Chondrocyte (in vitro differentiated cells): Measurements from ENCODE around the gene HIF3A. TPM values are rescaled to one million over a fixed set of nuclear protein-coding genes. Genes with fewer than 3 reads are reported as not detected.
A peak's percentile ranks its signal among the peaks of the same experiment; 100 is the strongest.

Experiments used
- DNase-seq: peaks from one replicate; pipeline ENCODE4 v3.0.0; 2021; ENCODE audit warnings: mixed read lengths, low spot score
- H3K27ac Mint-ChIP-seq: one replicate; pipeline ENCODE4 v1.8.0; 2021; ENCODE audit warnings: mild to moderate bottlenecking, moderate library complexity, mixed read lengths; ENCODE audit not compliant: unreplicated experiment
- H3K27me3 Mint-ChIP-seq: 2 replicates; pipeline ENCODE4 v1.8.0; 2021; ENCODE audit warnings: low read depth, mixed read lengths
- H3K36me3 Mint-ChIP-seq: 2 replicates; pipeline ENCODE4 v1.8.0; 2021; ENCODE audit warnings: low read depth, mixed read lengths
- H3K4me1 Mint-ChIP-seq: 2 replicates; pipeline ENCODE4 v1.8.0; 2021; ENCODE audit warnings: low read depth, mild to moderate bottlenecking, mixed read lengths
- H3K4me3 Mint-ChIP-seq: one replicate; pipeline ENCODE4 v1.8.0; 2021; ENCODE audit warnings: mild to moderate bottlenecking, moderate library complexity, mixed read lengths; ENCODE audit not compliant: unreplicated experiment
- H3K9me3 Mint-ChIP-seq: 2 replicates; pipeline ENCODE4 v1.8.0; 2021; ENCODE audit warnings: low read depth, mixed read lengths
- total RNA-seq: library from RNA; stranded (reverse); gene quantifications from 3 replicates; pipeline ENCODE4 v1.2.1, GENCODE V29; 2021
- TF ChIP-seq, protein P1 (sequence below): fragments of 200-600 bp; sonication (generic); IDR thresholded peaks from 2 replicates; pipeline ENCODE4 v1.5.0; 2021; ENCODE audit warnings: antibody characterized with exemption, mild to moderate bottlenecking, moderate library complexity

Gene HIF3A
- total RNA-seq, 1 donor from 2014 or later: 88.1 TPM

DNA sequence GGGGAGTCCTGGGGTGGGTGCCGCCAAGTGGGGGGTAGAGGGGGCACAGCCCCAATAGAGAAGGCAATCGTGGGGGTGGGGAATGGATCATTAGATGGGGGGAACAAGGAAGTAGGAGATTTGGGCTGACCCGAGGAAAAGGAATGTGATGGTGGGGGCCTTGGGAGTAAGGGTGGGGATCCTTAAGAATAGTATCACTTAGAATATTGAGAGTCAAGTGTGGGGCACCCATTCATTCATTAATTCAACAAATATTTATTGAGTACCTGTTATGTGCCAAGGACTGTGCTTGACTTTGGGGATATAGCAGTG, 50.7 kb downstream of the HIF3A start:
- no peak for DNase-seq
- Mint-ChIP-seq H3K36me3 (peaks cover 6% of the 10 kb centered on the region), H3K4me1 (peaks cover 55% of the 10 kb centered on the region)

DNA sequence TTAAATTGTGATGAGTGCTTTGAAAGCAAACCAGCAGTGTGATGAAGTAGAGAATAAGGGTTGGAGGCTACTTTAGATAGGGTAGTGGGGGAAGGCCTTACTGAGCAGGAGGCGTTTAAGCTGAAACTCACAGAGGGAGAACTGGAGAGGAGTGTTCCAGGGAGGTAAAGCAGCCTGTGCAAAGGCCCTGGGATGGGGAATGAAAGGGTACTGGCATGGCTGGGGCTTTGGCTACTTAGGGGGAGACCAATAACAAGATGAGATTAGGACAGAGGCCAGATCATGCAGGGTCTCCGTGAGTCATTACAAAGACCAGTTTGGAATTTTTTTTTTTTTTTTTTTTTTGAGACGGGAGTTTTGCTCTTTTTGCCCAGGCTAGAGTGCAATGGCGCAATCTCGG, 51.1 kb downstream of the HIF3A start:
- Mint-ChIP-seq H3K9me3 (no peaks in the 10 kb centered on the region), H3K4me1 (peaks cover 58% of the 10 kb centered on the region), H3K36me3 (peaks cover 5% of the 10 kb centered on the region), H3K27ac (peak overlapping the region; percentile 94), H3K4me3 (peak overlapping the region; percentile 97), H3K27me3 (no peaks in the 10 kb centered on the region)
- DNase-seq: no peak
- TF ChIP-seq, protein P1, sequence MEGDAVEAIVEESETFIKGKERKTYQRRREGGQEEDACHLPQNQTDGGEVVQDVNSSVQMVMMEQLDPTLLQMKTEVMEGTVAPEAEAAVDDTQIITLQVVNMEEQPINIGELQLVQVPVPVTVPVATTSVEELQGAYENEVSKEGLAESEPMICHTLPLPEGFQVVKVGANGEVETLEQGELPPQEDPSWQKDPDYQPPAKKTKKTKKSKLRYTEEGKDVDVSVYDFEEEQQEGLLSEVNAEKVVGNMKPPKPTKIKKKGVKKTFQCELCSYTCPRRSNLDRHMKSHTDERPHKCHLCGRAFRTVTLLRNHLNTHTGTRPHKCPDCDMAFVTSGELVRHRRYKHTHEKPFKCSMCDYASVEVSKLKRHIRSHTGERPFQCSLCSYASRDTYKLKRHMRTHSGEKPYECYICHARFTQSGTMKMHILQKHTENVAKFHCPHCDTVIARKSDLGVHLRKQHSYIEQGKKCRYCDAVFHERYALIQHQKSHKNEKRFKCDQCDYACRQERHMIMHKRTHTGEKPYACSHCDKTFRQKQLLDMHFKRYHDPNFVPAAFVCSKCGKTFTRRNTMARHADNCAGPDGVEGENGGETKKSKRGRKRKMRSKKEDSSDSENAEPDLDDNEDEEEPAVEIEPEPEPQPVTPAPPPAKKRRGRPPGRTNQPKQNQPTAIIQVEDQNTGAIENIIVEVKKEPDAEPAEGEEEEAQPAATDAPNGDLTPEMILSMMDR: no peak

More for the DNA sequence above, 50.7 kb downstream of the HIF3A start:
- H3K27me3 Mint-ChIP-seq: no peaks in the 10 kb centered on the region
- TF ChIP-seq, protein P1: peak; percentile 70
- H3K9me3 Mint-ChIP-seq: no peaks in the 10 kb centered on the region
- peak overlapping the region; percentile 94 for H3K27ac Mint-ChIP-seq
- peak overlapping the region; percentile 97 for H3K4me3 Mint-ChIP-seq

DNA sequence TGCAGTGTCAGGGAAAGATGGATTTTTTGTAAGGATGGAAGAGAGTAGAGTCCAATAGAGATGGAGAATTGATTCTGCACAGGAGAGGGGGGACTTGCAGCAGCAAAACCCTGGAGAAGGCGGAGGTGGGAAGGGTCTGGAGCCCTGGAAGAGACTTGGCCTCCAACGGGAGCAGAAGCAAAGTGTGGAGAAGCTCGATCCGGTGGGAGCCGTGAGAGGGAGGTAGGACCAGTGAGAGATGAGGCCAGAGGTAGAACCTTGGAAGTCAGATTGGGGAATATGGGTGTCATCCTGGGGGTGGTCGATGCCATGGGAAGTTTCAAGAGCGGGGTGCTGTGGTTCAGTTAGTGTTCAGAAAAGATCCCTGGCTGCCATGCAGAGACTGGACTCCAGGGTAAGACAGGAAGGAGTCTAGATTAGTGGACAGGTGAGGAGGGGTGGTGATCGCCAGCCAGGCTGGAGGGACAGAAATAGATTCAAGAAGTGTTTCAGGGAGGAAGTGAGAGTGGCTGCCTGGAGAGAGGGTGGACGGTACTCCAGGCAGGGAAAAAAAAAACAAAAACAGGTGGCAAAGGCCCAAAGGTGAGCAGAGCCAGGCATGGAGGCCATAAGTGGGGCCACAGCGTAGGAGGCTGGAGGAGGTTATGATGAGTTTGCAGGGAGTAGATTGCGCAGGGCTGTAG, 52.6 kb downstream of the HIF3A start:
- TF ChIP-seq, protein P1: no peak
- DNase-seq: no peak
- H3K36me3 Mint-ChIP-seq: peaks cover 6% of the 10 kb centered on the region
- H3K27ac Mint-ChIP-seq: peak overlapping the region; percentile 93
- H3K27me3 Mint-ChIP-seq: no peaks in the 10 kb centered on the region
- peak overlapping the region; percentile 33 for H3K4me3 Mint-ChIP-seq
- no peaks in the 10 kb centered on the region for H3K9me3 Mint-ChIP-seq
- peaks cover 59% of the 10 kb centered on the region for H3K4me1 Mint-ChIP-seq

DNA sequence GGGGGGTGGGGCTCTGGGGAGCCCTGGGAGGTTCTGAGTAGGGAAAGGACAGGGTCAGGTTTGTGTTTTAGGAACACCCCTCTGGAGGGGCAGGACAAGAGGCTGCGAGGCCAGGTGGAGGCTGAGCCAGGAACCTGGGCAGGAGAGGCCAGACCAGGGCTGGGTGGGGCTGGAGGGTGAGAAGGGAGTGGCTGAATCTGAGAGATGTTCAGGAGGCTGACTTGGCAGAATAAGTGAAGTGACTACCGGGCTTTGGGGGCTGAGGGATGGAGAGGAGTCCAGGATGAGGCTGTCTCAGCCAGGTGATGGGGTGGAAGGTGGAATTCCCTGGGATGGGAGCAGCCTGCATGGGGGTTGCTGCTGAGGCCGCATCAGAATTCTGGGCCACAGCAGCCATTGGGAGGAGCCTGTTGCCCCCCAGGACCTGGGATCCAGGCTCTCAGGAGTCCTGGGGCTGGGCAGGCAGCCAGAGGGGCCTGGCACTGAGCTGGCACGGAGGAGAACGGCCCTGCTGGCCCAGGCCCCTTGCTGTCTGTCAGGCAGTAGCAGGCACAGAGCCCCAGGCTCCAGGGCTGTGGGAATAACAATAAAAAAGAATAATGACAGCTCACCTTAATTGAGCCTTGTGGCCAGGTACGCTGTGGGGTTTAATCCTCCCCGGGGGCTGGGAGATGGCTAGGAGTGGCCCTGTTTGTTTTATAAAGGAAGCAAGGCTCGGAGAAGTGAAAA, 53.4 kb downstream of the HIF3A start:
- Mint-ChIP-seq H3K9me3 (no peaks in the 10 kb centered on the region), H3K27me3 (no peaks in the 10 kb centered on the region), H3K36me3 (peaks cover 6% of the 10 kb centered on the region), H3K27ac (peak overlapping the region; percentile 97), H3K4me3 (no peak overlapping the region), H3K4me1 (peaks cover 59% of the 10 kb centered on the region)
- TF ChIP-seq, protein P1: no peak
- no peak for DNase-seq

DNA sequence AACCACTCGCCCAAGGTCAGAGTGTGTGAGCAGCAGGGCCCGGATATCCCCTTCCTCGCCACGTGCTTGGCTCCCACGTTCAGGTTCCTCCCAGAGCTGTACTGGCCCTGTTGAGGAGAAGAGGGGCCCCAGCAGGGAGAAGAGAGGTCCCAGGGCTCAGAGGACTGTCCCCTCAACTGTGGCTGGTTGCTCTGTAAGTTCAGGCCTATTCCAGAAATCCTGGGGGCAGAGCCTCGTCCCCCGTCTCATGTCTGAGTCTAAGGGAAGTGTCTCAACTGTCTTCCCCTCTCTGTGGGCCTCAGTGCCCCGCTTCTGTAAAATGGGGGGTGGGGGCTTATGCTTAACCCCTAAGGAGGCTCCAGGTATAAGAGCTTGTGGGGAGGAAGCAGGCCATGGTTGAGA, 53.9 kb downstream of the HIF3A start:
- peaks cover 9% of the 10 kb centered on the region for H3K36me3 Mint-ChIP-seq
- no peaks in the 10 kb centered on the region for H3K27me3 Mint-ChIP-seq
- no peak for DNase-seq
- no peaks in the 10 kb centered on the region for H3K9me3 Mint-ChIP-seq
- TF ChIP-seq, protein P1: no peak
- H3K4me1 Mint-ChIP-seq: peaks cover 62% of the 10 kb centered on the region
- no peak overlapping the region for H3K4me3 Mint-ChIP-seq
- peak overlapping the region; percentile 97 for H3K27ac Mint-ChIP-seq
